Measurements from ENCODE around the gene LYSMD3.

- TF ChIP-seq CTCF (optimal IDR thresholded peaks at IDR 0.05 in 1 of 3, IDR thresholded peaks at IDR 0.05 in 1 of 3, conservative IDR thresholded peaks at IDR 0.05 in 1 of 3; ENCODE audit: extremely low read depth in 1 of 3, insufficient read depth in 2 of 3, low read length in 3 of 3) (no peak), EZH2 (IDR thresholded peaks at IDR 0.05; ENCODE audit: low read length) (no peak)
Observed at GRCh38 chr5:90506221-90506620, 23.2 kb downstream of the LYSMD3 start.
